ENCODE measurements around the gene CDC42BPA. TPM values are rescaled to one million over a fixed set of nuclear protein-coding genes. Genes with fewer than 3 reads are reported as not detected.

Gene CDC42BPA
- total RNA-seq, 1 experiment from 2014 or later = 32.0 TPM

GRCh38 chr1:227343727-227344551, 25.6 kb upstream of the CDC42BPA start:
- H3K4me2 ChIP-seq (ENCODE audit: low read length) = peak overlapping the region; percentile 56
- H3K79me2 ChIP-seq (ENCODE audit: low read length) = no peaks in the 10 kb centered on the region
- H3F3A ChIP-seq (ENCODE audit: low read length, unreplicated experiment) = peaks cover 10% of the 10 kb centered on the region
- DNase-seq (peak; percentile 82), ATAC-seq (peak; percentile 96)
- H3K9me2 ChIP-seq (replicated peaks; ENCODE audit: low read length) = no peaks in the 10 kb centered on the region
- peak overlapping the region; percentile 4; the same call in 1 of the 2 replicates for H3K4me3 ChIP-seq (ENCODE audit: low read length)
- H3K9me3 ChIP-seq (ENCODE audit: low read length) = no peaks in the 10 kb centered on the region
- no peaks in the 10 kb centered on the region for H3K27me3 ChIP-seq (ENCODE audit: low read length)
- no peaks in the 10 kb centered on the region for H3K36me3 ChIP-seq (ENCODE audit: low read depth, low read length)
- ChIA-PET CTCF (interaction anchor here (0.5 to 1.0 kb wide), 2 partner anchors 26 to 28 kb away, joined by 4 read pairs; no protein-coding TSS in a partner anchor), POLR2A (ENCODE audit: unreplicated experiment) (interaction anchor here (0.6 to 0.8 kb wide), 2 partner anchors 25 to 611 kb away, joined by 4 to 26 read pairs; partner anchors contain the start of gene CDC42BPA)
- no peak overlapping the region for H3K9ac ChIP-seq (ENCODE audit: low read length)
- intact Hi-C loops (cut with micrococcal nuclease) = loop anchor here (2.0 kb wide), 1 partner anchor 25 kb away; the partner anchor contains the start of gene CDC42BPA
- no peak for TF ChIP-seq CTCF (conservative IDR thresholded peaks at IDR 0.05; ENCODE audit: low read depth, low read length)
- TF ChIP-seq EZH2phosphoT487 (IDR thresholded peaks at IDR 0.05; ENCODE audit: borderline replicate concordance, low read length) = no peak
- no peak for TF ChIP-seq EZH2 (IDR thresholded peaks at IDR 0.05; ENCODE audit: low read length, unreplicated experiment)
- 0 out of 2 replicates have a peak overlapping the region, but pooled peaks have one; percentile 2 for H2AFZ ChIP-seq (ENCODE audit: low read length)
- BruUV-seq (replicated peaks) = no TSS peak
- H3K4me1 ChIP-seq (ENCODE audit: insufficient read depth, low read length) = peaks cover 16% of the 10 kb centered on the region
- no peaks in the 10 kb centered on the region for H4K20me1 ChIP-seq (ENCODE audit: low read length)
- H3K27ac ChIP-seq (ENCODE audit: low read length) = no peak overlapping the region

DNA sequence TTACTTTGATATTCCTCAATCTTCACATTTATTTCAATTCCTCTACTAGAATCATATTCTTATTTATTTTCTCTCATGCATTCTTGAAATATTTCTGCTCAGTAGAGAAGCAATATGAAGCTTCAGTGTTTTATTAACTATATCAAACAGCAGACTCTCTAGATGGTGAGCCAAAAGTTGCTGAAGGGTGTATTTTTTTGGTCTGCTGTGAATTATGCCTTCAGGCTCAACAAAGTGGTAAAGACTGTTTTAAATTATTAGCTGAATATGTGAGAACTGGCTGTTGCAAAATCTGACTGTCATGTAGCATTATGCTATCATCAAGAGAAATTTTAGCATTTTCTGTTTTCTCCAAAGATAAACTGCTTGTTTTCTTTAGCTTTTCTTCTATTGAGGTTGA, 24.9 kb upstream of the CDC42BPA start:
- no TSS peak for BruUV-seq (replicated peaks)
- H3K4me3 ChIP-seq (ENCODE audit: low read length) = no peak overlapping the region
- intact Hi-C loops (cut with micrococcal nuclease) = no loop called here
- no peak for TF ChIP-seq CTCF (conservative IDR thresholded peaks at IDR 0.05; ENCODE audit: low read depth, low read length)
- no peak for TF ChIP-seq EZH2phosphoT487 (IDR thresholded peaks at IDR 0.05; ENCODE audit: borderline replicate concordance, low read length)
- TF ChIP-seq EZH2 (IDR thresholded peaks at IDR 0.05; ENCODE audit: low read length, unreplicated experiment) = no peak
- no peaks in the 10 kb centered on the region for H3K9me3 ChIP-seq (ENCODE audit: low read length)
- no peak for DNase-seq
- no peaks in the 10 kb centered on the region for H3K36me3 ChIP-seq (ENCODE audit: low read depth, low read length)
- H3F3A ChIP-seq (ENCODE audit: low read length, unreplicated experiment) = peaks cover 10% of the 10 kb centered on the region
- H4K20me1 ChIP-seq (ENCODE audit: low read length) = no peaks in the 10 kb centered on the region
- H3K9ac ChIP-seq (ENCODE audit: low read length) = no peak overlapping the region
- no peaks in the 10 kb centered on the region for H3K9me2 ChIP-seq (replicated peaks; ENCODE audit: low read length)
- ChIA-PET POLR2A (ENCODE audit: unreplicated experiment) (interaction anchor here (0.8 kb wide), 1 partner anchor 610 kb away, joined by 26 read pairs; no protein-coding TSS in a partner anchor), CTCF (no interaction called here)
- no peaks in the 10 kb centered on the region for H3K27me3 ChIP-seq (ENCODE audit: low read length)
- no peaks in the 10 kb centered on the region for H3K79me2 ChIP-seq (ENCODE audit: low read length)
- no peak for ATAC-seq
- H3K4me2 ChIP-seq (ENCODE audit: low read length) = 0 out of 2 replicates have a peak overlapping the region, but pooled peaks have one; percentile 56
- no peak overlapping the region for H3K27ac ChIP-seq (ENCODE audit: low read length)
- no peak overlapping the region for H2AFZ ChIP-seq (ENCODE audit: low read length)
- peaks cover 16% of the 10 kb centered on the region for H3K4me1 ChIP-seq (ENCODE audit: insufficient read depth, low read length)
